Caco-2 (cell line): Measurements from ENCODE around the gene RBBP4. TPM values are rescaled to one million over a fixed set of nuclear protein-coding genes. Genes with fewer than 3 reads are reported as not detected.

Experiments used
- BruUV-seq: library from RNA; stranded (reverse); fragments of 400-500 nt; replicated peaks from 2 replicates; lab custom pipeline; 2021; lab: Mats Ljungman, UMichigan
- CTCF ChIA-PET: fragments of 300-600 bp; sonication (Branson Sonifier 250); formaldehyde crosslinking; loops from one replicate; lab custom pipeline; 2022; ENCODE audit warnings: antibody characterized with exemption; lab: Charles Lee
- POLR2A ChIA-PET: fragments of 300-600 bp; sonication (Branson Sonifier 250); formaldehyde crosslinking; loops from one replicate; lab custom pipeline; 2022; ENCODE audit warnings: antibody characterized with exemption; lab: Charles Lee
- DNase-seq, 2 experiments: peaks; one replicate each; pipeline versions ENCODE4 v3.0.0 to v3.0.0-alpha.2; 2020 to 2022
- H3K27me3 ChIP-seq: replicated peaks from 2 replicates; pipeline ENCODE4 v1.6.0; 2011; ENCODE audit warnings: low read length; ENCODE audit not compliant: control insufficient read depth, insufficient read depth
- H3K36me3 ChIP-seq: 2 replicates; pipeline ENCODE4 v1.5.1; 2011; ENCODE audit warnings: low read length; ENCODE audit not compliant: control insufficient read depth, insufficient read depth
- H3K4me1 ChIP-seq: fragments of 250-450 bp; sonication (Bioruptor Pico); 2 replicates; pipeline ENCODE4 v1.5.1; 2020; ENCODE audit warnings: mild to moderate bottlenecking
- H3K4me3 ChIP-seq: 2 replicates; pipeline ENCODE4 v1.5.1; 2011; ENCODE audit warnings: low read depth, mild to moderate bottlenecking, control low read depth, low read length
- H3K9me3 ChIP-seq: fragments of 250-450 bp; sonication (Bioruptor Pico); 2 replicates; pipeline ENCODE4 v1.5.1; 2020; ENCODE audit warnings: mild to moderate bottlenecking, moderate library complexity
- H3K27ac Mint-ChIP-seq: one replicate; pipeline ENCODE4 v1.8.0; 2022; ENCODE audit warnings: mixed read lengths; ENCODE audit not compliant: unreplicated experiment
- H3K27me3 Mint-ChIP-seq: one replicate; pipeline ENCODE4 v1.8.0; 2022; ENCODE audit warnings: mixed read lengths; ENCODE audit not compliant: insufficient read depth, unreplicated experiment
- H3K36me3 Mint-ChIP-seq: one replicate; pipeline ENCODE4 v1.8.0; 2022; ENCODE audit warnings: mild to moderate bottlenecking, mixed read lengths; ENCODE audit not compliant: insufficient read depth, unreplicated experiment
- H3K4me1 Mint-ChIP-seq: one replicate; pipeline ENCODE4 v1.8.0; 2022; ENCODE audit warnings: low read depth, mixed read lengths; ENCODE audit not compliant: unreplicated experiment
- H3K4me3 Mint-ChIP-seq: one replicate; pipeline ENCODE4 v1.8.0; 2022; ENCODE audit warnings: mild to moderate bottlenecking, moderate library complexity, mixed read lengths; ENCODE audit not compliant: unreplicated experiment
- H3K9me3 Mint-ChIP-seq: one replicate; pipeline ENCODE4 v1.8.0; 2022; ENCODE audit warnings: mixed read lengths; ENCODE audit not compliant: unreplicated experiment
- intact Hi-C: fragments of 100-400 bp; cut with micrococcal nuclease; formaldehyde crosslinking; loops from one replicate; pipeline ENCODE4 v1.10.0; 2022; ENCODE audit not compliant: unreplicated experiment
- total RNA-seq: library from RNA; stranded (reverse); gene quantifications from 2 replicates; pipeline ENCODE4 v1.2.3, GENCODE V29; 2022
- TF ChIP-seq, protein P1 (sequence below), 2 experiments: fragments of 200-600 bp in 1 of 2; IDR thresholded peaks; 1 replicate in 1 of 2; 2 replicates in 1 of 2; pipeline versions ENCODE4 v1.5.1 to v1.8.0; 2011 to 2022; ENCODE audit warnings: antibody characterized with exemption in 1 of 2, control low read depth in 1 of 2, inconsistent platforms in 1 of 2, low read depth in 1 of 2, low read length in 1 of 2, mild to moderate bottlenecking in 1 of 2, moderate library complexity in 1 of 2; ENCODE audit not compliant: insufficient read depth in 1 of 2, severe bottlenecking in 1 of 2, unreplicated experiment in 1 of 2

Gene RBBP4
- total RNA-seq, 1 experiment from 2014 or later = 179 TPM

DNA sequence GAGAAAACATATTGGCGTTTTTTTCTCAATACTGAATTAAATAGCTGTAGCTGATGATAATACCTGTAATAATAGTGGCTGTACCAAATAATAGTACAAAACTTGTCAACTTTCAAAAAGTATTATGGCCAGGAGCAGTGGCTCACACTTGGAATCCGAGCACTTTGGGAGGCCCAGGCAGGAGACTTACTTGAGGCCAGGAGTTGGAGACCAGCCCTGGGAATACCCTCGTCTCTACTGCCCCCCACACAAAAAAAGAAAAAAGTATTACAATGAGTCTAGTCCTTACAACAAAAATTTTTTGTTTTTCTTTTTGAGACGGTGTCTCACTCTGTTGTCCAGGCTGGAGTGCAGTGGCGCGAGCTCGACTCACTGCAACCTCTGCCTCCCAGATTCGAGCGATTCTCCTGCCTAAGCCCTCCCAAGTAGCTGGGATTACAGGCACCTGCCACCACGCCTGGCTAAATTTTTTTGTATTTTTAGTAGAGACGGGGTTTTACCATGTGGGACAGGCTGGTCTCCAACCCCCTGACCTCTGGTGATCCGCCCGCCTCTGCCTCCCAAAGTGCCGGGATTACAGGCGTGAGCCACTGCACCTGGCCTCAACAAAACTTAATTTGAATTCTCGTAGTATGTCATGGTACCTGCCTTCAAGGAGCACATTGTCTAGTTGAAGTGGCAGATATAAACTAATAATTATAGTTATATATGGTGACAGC, 1.4 kb downstream of the RBBP4 start:
- Mint-ChIP-seq H3K4me3 (peak overlapping the region; percentile 83), H3K36me3 (peaks cover 56% of the 10 kb centered on the region), H3K9me3 (no peaks in the 10 kb centered on the region), H3K27ac (peak overlapping the region; percentile 92), H3K27me3 (no peaks in the 10 kb centered on the region), H3K4me1 (no peaks in the 10 kb centered on the region)
- Histone ChIP-seq H3K4me1 (0 out of 2 replicates have a peak, but pooled peaks cover 7% of the 10 kb centered on the region), H3K9me3 (no peaks in the 10 kb centered on the region), H3K27me3 (no peaks in the 10 kb centered on the region), H3K36me3 (no peaks in the 10 kb centered on the region; the same call in 1 of the 2 replicates), H3K4me3 (peak overlapping the region; percentile 80)
- POLR2A ChIA-PET = interaction anchor here (0.6 to 0.7 kb wide), 2 partner anchors 70 to 754 kb away, joined by 3 to 4 read pairs; no protein-coding TSS in a partner anchor
- BruUV-seq = no TSS peak
- CTCF ChIA-PET = no interaction called here
- TF ChIP-seq, protein P1, sequence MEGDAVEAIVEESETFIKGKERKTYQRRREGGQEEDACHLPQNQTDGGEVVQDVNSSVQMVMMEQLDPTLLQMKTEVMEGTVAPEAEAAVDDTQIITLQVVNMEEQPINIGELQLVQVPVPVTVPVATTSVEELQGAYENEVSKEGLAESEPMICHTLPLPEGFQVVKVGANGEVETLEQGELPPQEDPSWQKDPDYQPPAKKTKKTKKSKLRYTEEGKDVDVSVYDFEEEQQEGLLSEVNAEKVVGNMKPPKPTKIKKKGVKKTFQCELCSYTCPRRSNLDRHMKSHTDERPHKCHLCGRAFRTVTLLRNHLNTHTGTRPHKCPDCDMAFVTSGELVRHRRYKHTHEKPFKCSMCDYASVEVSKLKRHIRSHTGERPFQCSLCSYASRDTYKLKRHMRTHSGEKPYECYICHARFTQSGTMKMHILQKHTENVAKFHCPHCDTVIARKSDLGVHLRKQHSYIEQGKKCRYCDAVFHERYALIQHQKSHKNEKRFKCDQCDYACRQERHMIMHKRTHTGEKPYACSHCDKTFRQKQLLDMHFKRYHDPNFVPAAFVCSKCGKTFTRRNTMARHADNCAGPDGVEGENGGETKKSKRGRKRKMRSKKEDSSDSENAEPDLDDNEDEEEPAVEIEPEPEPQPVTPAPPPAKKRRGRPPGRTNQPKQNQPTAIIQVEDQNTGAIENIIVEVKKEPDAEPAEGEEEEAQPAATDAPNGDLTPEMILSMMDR (IDR thresholded peaks at IDR 0.05; ENCODE audit: insufficient read depth in 1 of 2, low read depth in 1 of 2, low read length in 1 of 2, severe bottlenecking in 1 of 2, unreplicated experiment in 1 of 2) = no peak
- no peak for DNase-seq
- intact Hi-C loops = no loop called here

DNA sequence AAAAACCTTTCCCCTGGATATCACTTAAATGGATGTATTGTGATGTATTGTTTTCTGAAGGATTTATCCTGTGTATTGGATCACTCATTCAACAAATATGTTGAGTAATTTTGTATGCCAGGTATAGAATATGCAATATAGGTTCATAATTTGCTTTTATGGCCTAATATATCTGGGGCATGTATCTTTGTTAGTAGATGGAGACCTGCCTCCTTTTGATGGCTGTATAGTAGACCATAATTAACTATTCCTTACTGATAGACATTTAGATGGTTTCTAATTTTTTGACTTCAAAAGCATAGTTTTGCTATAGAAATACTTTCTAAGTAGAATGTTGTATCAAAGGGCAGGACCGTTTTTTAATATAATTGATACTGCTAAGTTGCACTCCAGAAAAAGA, 8.6 kb downstream of the RBBP4 start:
- ChIA-PET POLR2A (no interaction called here), CTCF (no interaction called here)
- BruUV-seq = no TSS peak
- Mint-ChIP-seq H3K4me1 (no peaks in the 10 kb centered on the region), H3K4me3 (no peak overlapping the region), H3K27me3 (no peaks in the 10 kb centered on the region), H3K9me3 (no peaks in the 10 kb centered on the region), H3K36me3 (peaks cover 83% of the 10 kb centered on the region), H3K27ac (no peak overlapping the region)
- no peak for DNase-seq
- intact Hi-C loops = no loop called here
- no peaks in the 10 kb centered on the region for H3K4me1 ChIP-seq
- H3K27me3 ChIP-seq = no peaks in the 10 kb centered on the region
- TF ChIP-seq, protein P1 (IDR thresholded peaks at IDR 0.05; ENCODE audit: insufficient read depth in 1 of 2, low read depth in 1 of 2, low read length in 1 of 2, severe bottlenecking in 1 of 2, unreplicated experiment in 1 of 2) = no peak
- H3K4me3 ChIP-seq = no peak overlapping the region
- no peaks in the 10 kb centered on the region; the same call in 1 of the 2 replicates for H3K36me3 ChIP-seq
- H3K9me3 ChIP-seq = no peaks in the 10 kb centered on the region

DNA sequence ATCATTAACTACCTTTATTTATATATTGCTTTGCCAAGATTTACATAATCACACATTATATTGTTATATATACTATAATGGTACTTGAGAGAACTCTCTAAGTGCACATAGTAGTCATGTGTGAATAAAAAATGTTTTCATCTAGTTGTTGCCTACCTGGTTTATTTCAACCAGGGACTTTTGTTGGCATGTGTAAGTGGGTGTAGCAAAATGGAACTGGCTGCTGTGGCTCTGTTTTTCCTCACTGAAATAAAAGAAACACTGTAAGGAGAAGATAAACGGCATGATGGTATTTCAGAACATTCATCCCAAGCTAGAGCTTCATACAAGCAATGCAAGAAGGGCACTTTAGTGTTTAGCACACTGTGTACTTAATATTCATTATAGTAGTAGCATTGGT, 14.9 kb downstream of the RBBP4 start:
- H3K4me1 ChIP-seq = no peaks in the 10 kb centered on the region
- H3K36me3 ChIP-seq = no peaks in the 10 kb centered on the region; the same call in 1 of the 2 replicates
- Mint-ChIP-seq H3K4me3 (no peak overlapping the region), H3K9me3 (no peaks in the 10 kb centered on the region), H3K4me1 (no peaks in the 10 kb centered on the region), H3K27ac (no peak overlapping the region), H3K36me3 (peaks cover 72% of the 10 kb centered on the region), H3K27me3 (no peaks in the 10 kb centered on the region)
- intact Hi-C loops = no loop called here
- POLR2A ChIA-PET = no interaction called here
- DNase-seq = no peak
- CTCF ChIA-PET = no interaction called here
- H3K9me3 ChIP-seq = no peaks in the 10 kb centered on the region
- BruUV-seq = no TSS peak
- TF ChIP-seq, protein P1 (IDR thresholded peaks at IDR 0.05; ENCODE audit: insufficient read depth in 1 of 2, low read depth in 1 of 2, low read length in 1 of 2, severe bottlenecking in 1 of 2, unreplicated experiment in 1 of 2) = no peak
- H3K4me3 ChIP-seq = no peak overlapping the region
- no peaks in the 10 kb centered on the region for H3K27me3 ChIP-seq
